ENCODE measurements around the gene ADAM17.
A peak's percentile ranks its signal among the peaks of the same experiment; 100 is the strongest.
"Not testable (repeated sequence)": the region's sequence is repeated elsewhere in the genome, so short reads cannot be mapped to it uniquely, and the experiment has no call there.

Gene ADAM17

GRCh38 chr2:9565436-9566153 is 10.0 kb upstream of the ADAM17 start:
- TF ChIP-seq CTCF (conservative IDR thresholded peaks at IDR 0.05; ENCODE audit: low read depth, low read length), result no peak
- DNase-seq (ENCODE audit: low read depth), result peak; percentile 98
- H3K4me3 ChIP-seq (ENCODE audit: low read length), result no peak overlapping the region

GRCh38 chr2:9560628-9561027 is 5.0 kb upstream of the ADAM17 start:
- no peak for TF ChIP-seq CTCF (conservative IDR thresholded peaks at IDR 0.05; ENCODE audit: low read depth, low read length)
- H3K4me3 ChIP-seq (ENCODE audit: low read length), result no peak overlapping the region
- no peak for DNase-seq (ENCODE audit: low read depth)

- TF ChIP-seq CTCF (conservative IDR thresholded peaks at IDR 0.05; ENCODE audit: low read depth, low read length), result no peak
- no peak overlapping the region for H3K4me3 ChIP-seq (ENCODE audit: low read length)
- DNase-seq (ENCODE audit: low read depth), result peak; percentile 81
These were observed 3.3 kb upstream of the ADAM17 start for GRCh38 chr2:9558948-9559381.

GRCh38 chr2:9556121-9556743 is 602 bp upstream of the ADAM17 start:
- DNase-seq (ENCODE audit: low read depth), result no peak
- TF ChIP-seq CTCF (conservative IDR thresholded peaks at IDR 0.05; ENCODE audit: low read depth, low read length), result no peak

GRCh38 chr2:9554921-9555296 is 721 bp downstream of the ADAM17 start:
- peak; percentile 78 for DNase-seq (ENCODE audit: low read depth)
- peak overlapping the region; percentile 76 for H3K4me3 ChIP-seq (ENCODE audit: low read length)
- no peak for TF ChIP-seq CTCF (conservative IDR thresholded peaks at IDR 0.05; ENCODE audit: low read depth, low read length)

More at GRCh38 chr2:9556121-9556743, 602 bp upstream of the ADAM17 start:
- peak overlapping the region; percentile 72 for H3K4me3 ChIP-seq (ENCODE audit: low read length)

GRCh38 chr2:9552219-9553178 is 3.1 kb downstream of the ADAM17 start:
- no peak for TF ChIP-seq CTCF (conservative IDR thresholded peaks at IDR 0.05; ENCODE audit: low read depth, low read length)
- no peak for DNase-seq (ENCODE audit: low read depth)

GRCh38 chr2:9550859-9551391 is 4.7 kb downstream of the ADAM17 start:
- DNase-seq (ENCODE audit: low read depth); H3K4me3 ChIP-seq (ENCODE audit: low read length): not testable (repeated sequence)

More at GRCh38 chr2:9552219-9553178, 3.1 kb downstream of the ADAM17 start:
- H3K4me3 ChIP-seq (ENCODE audit: low read length), result no peak overlapping the region
